HT-29 (cell line): ENCODE data around the gene PRPSAP2. TPM values are rescaled to one million over a fixed set of nuclear protein-coding genes. Genes with fewer than 3 reads are reported as not detected.

Experiments
- small RNA-seq: library from RNA; depleted of rRNA; stranded (forward); fragments of <200 nt; gene quantifications from one replicate; pipeline ENCODE3, GENCODE V24; 2014
- total RNA-seq: library from RNA; depleted of rRNA; stranded (reverse); fragments of >200 nt; shearing (Covaris generic); gene quantifications from 2 replicates; pipeline ENCODE4 v1.2.3, GENCODE V29; 2014; rRNA removed

The PRPSAP2 gene
- total RNA-seq, 1 experiment from 2014 or later, result 28.4 TPM

Small RNA genes within 50 kb of the gene (small RNA-seq; reads per million reads assigned to genes)
- not detected for gene RF00324

Other genes with a start within 250 kb of the PRPSAP2 start
- not detected in 2 replicates for gene TBC1D28, start 213.7 kb upstream of the PRPSAP2 start, total RNA-seq
- gene FOXO3B, start 175.8 kb upstream of the PRPSAP2 start, total RNA-seq, result 1.2 and 2.1 TPM in 2 replicates
- 0.05 TPM in 1 of 2 replicates, not detected in the other for gene FBXW10, start 114.1 kb upstream of the PRPSAP2 start, total RNA-seq
- gene TVP23B, start 76.9 kb upstream of the PRPSAP2 start, total RNA-seq, result 15.9 and 30.9 TPM in 2 replicates
- not detected in 2 replicates for gene SLC5A10, start 94.0 kb downstream of the PRPSAP2 start, total RNA-seq
- 38.9 and 44.6 TPM in 2 replicates for gene FAM83G, start 146.6 kb downstream of the PRPSAP2 start, total RNA-seq
- 1.2 and 1.5 TPM in 2 replicates for gene GRAP, start 188.8 kb downstream of the PRPSAP2 start, total RNA-seq